ENCODE measurements around the gene PRRX2.
A peak's percentile ranks its signal among the peaks of the same experiment; 100 is the strongest.

PRRX2 gene

DNA sequence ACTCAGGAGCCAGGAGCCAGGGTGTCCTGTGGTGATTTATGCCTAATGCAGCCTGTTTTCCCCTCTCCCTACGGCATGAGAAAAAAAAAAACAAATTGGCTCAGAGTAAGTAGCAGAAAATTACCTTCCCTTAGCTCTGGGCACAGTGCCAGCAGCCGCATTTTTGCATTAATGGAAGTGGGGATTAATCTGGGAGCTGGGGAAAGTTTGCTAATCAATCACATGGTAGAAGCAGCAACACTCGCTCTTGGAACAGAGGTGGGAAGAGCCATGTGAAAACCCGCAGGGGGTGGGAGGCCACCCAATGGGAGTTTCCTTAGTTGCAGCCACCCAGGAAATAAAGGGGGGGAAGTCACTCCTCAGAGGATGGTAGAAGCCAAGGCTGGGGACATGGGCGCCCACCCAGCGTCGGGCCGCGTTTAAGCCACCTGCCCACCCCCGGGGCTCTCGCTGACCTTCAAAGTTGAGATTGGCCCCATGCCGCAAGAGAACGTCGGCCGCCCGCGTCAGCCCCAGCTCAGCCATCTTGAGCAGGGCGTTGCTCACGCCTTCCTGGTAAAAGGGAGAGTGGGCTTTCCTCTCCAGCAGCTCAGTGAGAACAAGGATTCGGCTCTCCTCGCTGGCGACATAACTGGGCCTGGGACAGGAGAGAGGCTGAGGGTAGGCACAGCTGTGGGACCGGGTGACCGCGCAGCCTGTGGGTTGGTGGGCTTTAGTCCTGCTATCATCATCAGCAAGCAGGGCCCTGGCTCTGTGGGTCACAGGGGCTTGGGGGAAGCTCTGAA, 25.2 kb upstream of the PRRX2 start:
- H3K9me3 ChIP-seq (ENCODE audit: low read length) = no peaks in the 10 kb centered on the region
- peaks cover 12% of the 10 kb centered on the region for H3K4me1 ChIP-seq (ENCODE audit: insufficient read depth, low read length)
- H2AFZ ChIP-seq (ENCODE audit: low read depth, low read length) = no peak overlapping the region
- peak overlapping the region; percentile 66 for H3K4me3 ChIP-seq (ENCODE audit: low read length)
- peaks cover 33% of the 10 kb centered on the region for H3K36me3 ChIP-seq (ENCODE audit: insufficient read depth, low read length)
- no peaks in the 10 kb centered on the region for H3K27me3 ChIP-seq (ENCODE audit: insufficient read depth, low read length)

GRCh38 chr9:129640871-129641749, 24.3 kb upstream of the PRRX2 start:
- H3K9me3 ChIP-seq (ENCODE audit: low read length) = no peaks in the 10 kb centered on the region
- H3K36me3 ChIP-seq (ENCODE audit: insufficient read depth, low read length) = peaks cover 27% of the 10 kb centered on the region
- H3K4me3 ChIP-seq (ENCODE audit: low read length) = peak overlapping the region; percentile 66
- H3K4me1 ChIP-seq (ENCODE audit: insufficient read depth, low read length) = peaks cover 12% of the 10 kb centered on the region
- no peaks in the 10 kb centered on the region for H3K27me3 ChIP-seq (ENCODE audit: insufficient read depth, low read length)
- H2AFZ ChIP-seq (ENCODE audit: low read depth, low read length) = no peak overlapping the region

- no peaks in the 10 kb centered on the region for H3K27me3 ChIP-seq (ENCODE audit: insufficient read depth, low read length)
- H2AFZ ChIP-seq (ENCODE audit: low read depth, low read length) = peak within 1 kb of the TSS; percentile 60
- H3K9me3 ChIP-seq (ENCODE audit: low read length) = no peaks in the 10 kb centered on the region
- H3K36me3 ChIP-seq (ENCODE audit: insufficient read depth, low read length) = peaks cover 24% of the 10 kb centered on the region
- peaks cover 12% of the 10 kb centered on the region for H3K4me1 ChIP-seq (ENCODE audit: insufficient read depth, low read length)
- H3K4me3 ChIP-seq (ENCODE audit: low read length) = peak within 1 kb of the TSS; percentile 66
Measured at GRCh38 chr9:129641750-129642585, 23.5 kb upstream of the PRRX2 start, which contains the start of gene ASB6. Gene ASB6 (minus strand): TSS chr9:129642151. CDS start chr9:129641999, 152 bp downstream.

- Histone ChIP-seq H3K4me3 (ENCODE audit: low read length) (no peak overlapping the region), H2AFZ (ENCODE audit: low read depth, low read length) (no peak overlapping the region), H3K9me3 (ENCODE audit: low read length) (no peaks in the 10 kb centered on the region), H3K4me1 (ENCODE audit: insufficient read depth, low read length) (peaks cover 18% of the 10 kb centered on the region), H3K36me3 (ENCODE audit: insufficient read depth, low read length) (peaks cover 7% of the 10 kb centered on the region), H3K27me3 (ENCODE audit: insufficient read depth, low read length) (no peaks in the 10 kb centered on the region)
Measured at GRCh38 chr9:129643706-129644105, 21.7 kb upstream of the PRRX2 start.

DNA sequence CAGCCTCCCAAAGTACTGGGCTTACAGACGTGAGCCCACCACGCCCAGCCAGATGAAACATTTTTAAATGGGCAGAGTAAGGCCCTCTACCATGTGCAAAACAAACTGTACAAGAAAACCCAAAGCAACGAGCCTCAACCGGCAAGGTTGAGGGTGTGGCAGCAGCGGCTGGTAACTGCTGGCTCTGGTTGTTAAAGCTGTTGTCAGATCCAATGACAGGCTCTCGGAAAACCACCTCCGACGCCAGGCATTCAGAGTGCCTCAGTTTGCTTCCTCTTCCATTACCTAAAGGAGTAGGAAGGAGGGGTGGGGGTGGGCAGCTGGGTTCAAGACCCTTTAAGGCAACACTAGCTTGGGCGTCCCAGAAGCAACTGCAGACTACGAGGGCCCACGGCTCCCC, 21.1 kb upstream of the PRRX2 start:
- Histone ChIP-seq H3K27me3 (ENCODE audit: insufficient read depth, low read length) (peaks cover 3% of the 10 kb centered on the region), H3K36me3 (ENCODE audit: insufficient read depth, low read length) (peaks cover under 1% of the 10 kb centered on the region), H3K4me3 (ENCODE audit: low read length) (no peak overlapping the region), H2AFZ (ENCODE audit: low read depth, low read length) (no peak overlapping the region), H3K4me1 (ENCODE audit: insufficient read depth, low read length) (peaks cover 18% of the 10 kb centered on the region), H3K9me3 (ENCODE audit: low read length) (no peaks in the 10 kb centered on the region)

- Histone ChIP-seq H3K9me3 (ENCODE audit: low read length) (no peaks in the 10 kb centered on the region), H3K4me3 (ENCODE audit: low read length) (no peak overlapping the region)
Measured at GRCh38 chr9:129644902-129645301, 20.5 kb upstream of the PRRX2 start.

GRCh38 chr9:129646252-129646651, 19.2 kb upstream of the PRRX2 start:
- Histone ChIP-seq H3K27me3 (ENCODE audit: insufficient read depth, low read length) (peaks cover 14% of the 10 kb centered on the region), H3K9me3 (ENCODE audit: low read length) (no peaks in the 10 kb centered on the region), H3K36me3 (ENCODE audit: insufficient read depth, low read length) (no peaks in the 10 kb centered on the region), H3K4me1 (ENCODE audit: insufficient read depth, low read length) (peaks cover 14% of the 10 kb centered on the region), H2AFZ (ENCODE audit: low read depth, low read length) (no peak overlapping the region), H3K4me3 (ENCODE audit: low read length) (no peak overlapping the region)

More at GRCh38 chr9:129644902-129645301, 20.5 kb upstream of the PRRX2 start:
- Histone ChIP-seq H3K4me1 (ENCODE audit: insufficient read depth, low read length) (peaks cover 20% of the 10 kb centered on the region), H3K27me3 (ENCODE audit: insufficient read depth, low read length) (peaks cover 6% of the 10 kb centered on the region), H2AFZ (ENCODE audit: low read depth, low read length) (no peak overlapping the region), H3K36me3 (ENCODE audit: insufficient read depth, low read length) (no peaks in the 10 kb centered on the region)

DNA sequence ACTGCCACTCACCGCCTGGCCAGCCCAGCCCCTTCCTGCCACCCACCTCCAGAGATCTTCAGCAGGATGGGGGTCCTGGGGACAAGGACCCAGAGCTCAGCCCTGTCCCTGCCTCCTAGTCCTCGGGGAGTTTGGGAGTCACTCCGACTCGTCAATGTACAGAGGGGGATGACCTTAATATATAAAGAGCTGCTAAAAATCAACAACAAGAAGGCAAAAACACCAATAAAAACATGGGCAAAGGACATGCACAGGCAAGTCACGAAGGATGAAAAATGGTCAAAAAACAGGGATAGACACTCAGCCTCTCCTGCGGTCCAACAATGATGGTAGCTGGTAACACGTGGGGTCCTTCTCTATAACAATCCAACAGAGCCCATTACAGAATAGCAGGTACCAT, 18.8 kb upstream of the PRRX2 start:
- Histone ChIP-seq H3K4me1 (ENCODE audit: insufficient read depth, low read length) (peaks cover 12% of the 10 kb centered on the region), H3K36me3 (ENCODE audit: insufficient read depth, low read length) (no peaks in the 10 kb centered on the region), H2AFZ (ENCODE audit: low read depth, low read length) (no peak overlapping the region), H3K4me3 (ENCODE audit: low read length) (no peak overlapping the region), H3K9me3 (ENCODE audit: low read length) (no peaks in the 10 kb centered on the region), H3K27me3 (ENCODE audit: insufficient read depth, low read length) (peaks cover 14% of the 10 kb centered on the region)

DNA sequence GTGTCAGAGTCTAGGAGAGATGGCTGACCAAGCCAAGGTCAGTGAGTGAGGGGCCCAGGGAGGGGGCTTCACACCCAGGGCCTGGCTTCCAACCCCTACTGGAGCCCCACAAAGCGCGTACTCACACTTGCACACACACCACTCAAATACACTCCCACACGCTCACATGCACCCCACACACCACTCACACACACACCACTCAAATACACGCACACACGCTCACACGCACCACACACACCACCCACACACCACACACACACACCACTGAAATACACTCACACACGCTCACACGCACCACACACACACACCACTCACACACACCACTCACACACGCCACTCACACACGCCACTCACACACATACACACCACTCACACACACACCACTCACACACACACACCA, 17.8 kb upstream of the PRRX2 start:
- peaks cover 11% of the 10 kb centered on the region for H3K4me1 ChIP-seq (ENCODE audit: insufficient read depth, low read length)
- no peaks in the 10 kb centered on the region for H3K9me3 ChIP-seq (ENCODE audit: low read length)
- H3K36me3 ChIP-seq (ENCODE audit: insufficient read depth, low read length) = no peaks in the 10 kb centered on the region
- peaks cover 14% of the 10 kb centered on the region for H3K27me3 ChIP-seq (ENCODE audit: insufficient read depth, low read length)
- no peak overlapping the region for H2AFZ ChIP-seq (ENCODE audit: low read depth, low read length)
- no peak overlapping the region for H3K4me3 ChIP-seq (ENCODE audit: low read length)

DNA sequence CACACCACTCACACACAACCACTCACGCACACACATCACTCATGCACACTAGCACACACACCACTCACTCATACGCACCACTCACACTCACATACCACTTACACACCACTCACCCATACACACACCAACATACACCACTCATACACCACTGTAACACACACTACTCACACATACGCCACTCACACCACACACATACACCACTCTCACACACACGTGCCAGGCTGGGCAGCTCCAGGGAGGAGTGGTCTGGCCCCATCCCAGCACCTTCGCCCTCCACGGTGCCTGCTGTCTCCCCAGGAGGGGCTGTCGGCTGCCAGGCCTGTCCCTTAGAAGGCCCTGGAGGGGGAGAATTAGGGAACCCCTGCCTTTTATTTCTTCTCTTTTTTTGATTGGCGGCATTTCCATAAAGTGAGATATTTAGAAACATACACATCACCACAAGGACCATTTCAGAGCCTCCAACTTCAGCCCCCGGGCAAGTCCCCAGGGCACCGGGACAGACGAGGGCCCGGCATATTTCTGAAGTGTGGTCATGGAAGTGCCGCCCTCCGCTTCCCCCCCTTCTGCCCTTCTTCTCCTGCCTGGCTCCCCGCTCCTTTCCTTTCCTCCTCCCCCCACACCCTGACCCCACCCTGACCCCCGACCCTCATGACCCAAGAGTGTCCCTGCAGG, 17.2 kb upstream of the PRRX2 start:
- H3K4me3 ChIP-seq (ENCODE audit: low read length) = no peak overlapping the region

DNA sequence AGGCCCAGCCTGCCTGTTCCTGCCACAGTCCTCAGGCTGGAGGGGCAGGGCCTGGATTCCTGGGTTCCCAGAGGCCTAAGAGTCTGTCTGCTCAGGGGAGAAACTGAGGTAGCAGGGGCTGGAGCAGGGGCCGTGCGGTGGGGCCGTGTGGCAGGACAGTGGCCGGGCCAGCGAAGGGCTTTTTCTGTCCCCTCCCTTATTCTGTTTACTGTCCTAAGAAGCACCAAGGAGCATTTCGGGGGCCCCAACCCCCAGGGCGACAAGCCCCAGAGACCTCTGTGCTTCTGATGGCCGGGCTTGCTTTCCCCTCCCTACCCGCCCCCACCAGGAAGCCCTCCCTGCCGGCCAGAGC, 16.7 kb upstream of the PRRX2 start:
- Histone ChIP-seq H2AFZ (ENCODE audit: low read depth, low read length) (no peak overlapping the region), H3K4me3 (ENCODE audit: low read length) (no peak overlapping the region), H3K4me1 (ENCODE audit: insufficient read depth, low read length) (peaks cover 11% of the 10 kb centered on the region), H3K9me3 (ENCODE audit: low read length) (no peaks in the 10 kb centered on the region), H3K36me3 (ENCODE audit: insufficient read depth, low read length) (no peaks in the 10 kb centered on the region), H3K27me3 (ENCODE audit: insufficient read depth, low read length) (peaks cover 14% of the 10 kb centered on the region)

More for the DNA sequence above, 17.2 kb upstream of the PRRX2 start:
- Histone ChIP-seq H3K9me3 (ENCODE audit: low read length) (no peaks in the 10 kb centered on the region), H3K4me1 (ENCODE audit: insufficient read depth, low read length) (peaks cover 11% of the 10 kb centered on the region), H3K27me3 (ENCODE audit: insufficient read depth, low read length) (peaks cover 14% of the 10 kb centered on the region), H2AFZ (ENCODE audit: low read depth, low read length) (no peak overlapping the region), H3K36me3 (ENCODE audit: insufficient read depth, low read length) (no peaks in the 10 kb centered on the region)

Data from neuron (in vitro differentiated cells).